Skeletal muscle satellite cell (primary cell): ENCODE measurements around the gene ERGIC1.
A peak's percentile ranks its signal among the peaks of the same experiment; 100 is the strongest.

ENCODE experiments used
- H3K27me3 ChIP-seq: 2 replicates; pipeline ENCODE4 v1.7.0; 2013; ENCODE audit warnings: low read length; ENCODE audit not compliant: control insufficient read depth, insufficient read depth
- H3K36me3 ChIP-seq: 2 replicates; pipeline ENCODE4 v1.7.0; 2013; ENCODE audit warnings: mild to moderate bottlenecking, control low read depth, low read length; ENCODE audit not compliant: insufficient read depth
- H3K4me1 ChIP-seq: 2 replicates; pipeline ENCODE4 v1.7.0; 2013; ENCODE audit warnings: low read length; ENCODE audit not compliant: control insufficient read depth, insufficient read depth
- H3K4me2 ChIP-seq: 2 replicates; pipeline ENCODE4 v1.7.0; 2013; ENCODE audit warnings: mild to moderate bottlenecking, low read length
- H3K4me3 ChIP-seq: 2 replicates; pipeline ENCODE4 v1.7.0; 2013; ENCODE audit warnings: low read length
- H3K9ac ChIP-seq: 2 replicates; pipeline ENCODE4 v1.7.0; 2013; ENCODE audit warnings: mild to moderate bottlenecking, low read depth, low read length, moderate library complexity
- H3K9me3 ChIP-seq: replicated peaks from 2 replicates; pipeline ENCODE4 v1.7.0; 2013; ENCODE audit warnings: mild to moderate bottlenecking, control low read depth, low read length

ERGIC1 gene

DNA sequence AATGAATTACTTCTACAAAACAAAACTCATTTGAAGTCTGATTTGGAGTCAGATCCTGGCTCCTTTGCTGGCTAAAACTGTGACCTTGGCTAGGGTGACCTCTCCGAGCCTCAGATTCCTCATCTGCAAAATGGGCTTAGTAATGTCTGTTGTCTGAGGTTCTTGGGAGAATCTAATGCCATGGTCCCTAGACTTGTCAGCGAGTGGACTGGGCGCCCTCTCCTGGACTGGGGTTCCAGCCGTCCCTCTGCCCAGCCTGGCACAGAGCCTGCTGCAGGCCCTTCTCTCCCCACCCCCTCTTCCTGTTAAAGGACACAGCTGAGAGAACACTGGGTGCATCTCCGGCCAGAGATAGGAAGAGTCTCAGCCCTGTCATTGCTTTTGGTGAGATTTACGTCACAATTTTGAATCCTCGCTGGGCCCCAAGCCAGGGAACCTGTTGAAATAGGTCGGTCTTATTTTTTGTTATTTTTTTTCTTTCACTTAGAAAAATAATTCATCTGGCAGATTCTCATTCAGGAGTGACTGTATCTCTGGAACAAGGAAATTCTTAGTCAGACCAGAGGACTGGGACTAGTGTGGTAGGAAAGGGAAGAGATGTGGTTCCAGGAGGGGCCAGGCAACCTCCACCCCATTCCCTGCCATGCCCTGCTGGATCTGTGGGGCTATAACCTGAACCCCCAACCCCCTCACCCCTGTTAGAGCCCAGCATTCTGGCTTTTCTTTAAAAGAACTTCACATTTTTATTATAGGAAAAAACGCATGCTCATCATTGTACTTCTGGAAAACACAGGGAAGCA lies 77.0 kb downstream of the ERGIC1 start:
- no peak overlapping the region for H3K4me3 ChIP-seq
- H3K9ac ChIP-seq, result peak overlapping the region; percentile 83
- H3K27me3 ChIP-seq, result no peaks in the 10 kb centered on the region
- peaks cover 35% of the 10 kb centered on the region for H3K36me3 ChIP-seq
- peaks cover 32% of the 10 kb centered on the region for H3K4me1 ChIP-seq
- peak overlapping the region; percentile 50 for H3K4me2 ChIP-seq
- no peaks in the 10 kb centered on the region for H3K9me3 ChIP-seq

DNA sequence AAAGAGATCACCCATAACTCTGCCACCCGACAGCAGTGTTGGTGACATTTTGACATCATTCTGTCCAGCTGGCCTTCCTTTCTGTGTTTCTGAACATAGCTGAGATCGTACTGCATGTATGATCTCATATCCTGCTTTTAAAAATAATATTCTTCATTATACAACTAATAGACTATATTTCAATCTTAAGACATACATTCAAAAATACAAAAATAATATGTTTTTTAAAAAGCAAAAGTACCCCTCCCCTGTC lies 77.5 kb downstream of the ERGIC1 start:
- Histone ChIP-seq H3K4me3 (no peak overlapping the region), H3K4me1 (peaks cover 27% of the 10 kb centered on the region), H3K27me3 (no peaks in the 10 kb centered on the region), H3K4me2 (peak overlapping the region; percentile 50), H3K9ac (peak overlapping the region; percentile 83), H3K36me3 (peaks cover 39% of the 10 kb centered on the region), H3K9me3 (no peaks in the 10 kb centered on the region)

DNA sequence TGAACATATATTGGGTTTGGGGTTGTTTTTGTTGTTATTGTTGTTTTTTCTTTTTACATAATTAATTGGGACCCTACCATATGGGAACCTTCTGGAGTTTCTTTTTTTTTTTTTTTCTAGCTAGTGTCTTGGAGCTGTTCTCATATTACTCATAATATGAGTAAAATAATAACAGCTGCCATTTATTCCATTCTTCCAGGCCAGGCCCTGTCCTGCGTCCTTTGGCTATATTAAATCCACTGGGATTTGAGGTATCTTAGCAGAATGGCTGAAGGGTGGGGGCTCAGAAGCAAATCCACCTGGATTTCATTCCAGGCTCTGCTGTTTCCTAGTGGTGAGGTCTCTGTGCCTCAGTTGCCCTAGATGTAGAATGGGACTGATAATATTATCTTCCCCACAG lies 77.9 kb downstream of the ERGIC1 start:
- peaks cover 41% of the 10 kb centered on the region for H3K36me3 ChIP-seq
- peak overlapping the region; percentile 50 for H3K4me2 ChIP-seq
- peak overlapping the region; percentile 83 for H3K9ac ChIP-seq

DNA sequence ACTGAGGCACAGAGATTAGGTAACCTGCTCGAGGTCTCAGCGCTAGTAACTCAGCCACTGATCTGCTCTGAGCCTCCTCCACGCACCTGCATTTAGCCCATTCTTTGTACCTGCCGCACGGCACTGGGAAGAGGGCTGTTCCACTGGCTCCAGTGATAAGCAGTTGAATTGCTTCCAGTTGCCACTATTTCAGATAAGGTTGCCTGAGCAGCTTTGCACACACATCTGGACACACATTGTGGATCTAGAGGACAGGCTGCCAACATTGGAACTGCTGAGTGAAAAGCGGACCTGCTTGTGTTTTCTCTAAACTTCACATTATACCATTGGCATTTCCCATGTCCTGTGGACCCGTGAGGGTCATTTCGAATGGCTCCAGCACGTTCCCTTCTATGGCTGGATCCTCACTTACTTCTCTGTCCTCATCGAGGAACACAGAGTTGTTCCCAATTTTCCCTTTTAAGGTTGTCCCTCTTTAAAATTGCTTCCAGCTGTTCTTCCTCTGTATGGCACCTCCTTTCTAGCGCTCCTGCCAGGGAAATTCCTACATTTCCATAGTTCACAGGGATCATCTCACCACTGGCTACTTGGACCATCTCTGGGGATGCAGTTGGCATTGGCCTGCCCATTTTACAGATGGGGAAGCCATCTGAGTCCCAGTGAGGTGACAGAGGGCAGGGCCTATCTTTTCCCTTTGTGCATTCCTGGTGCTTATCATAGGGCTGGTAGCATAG lies 79.2 kb downstream of the ERGIC1 start:
- Histone ChIP-seq H3K4me3 (no peak overlapping the region), H3K4me1 (peaks cover 24% of the 10 kb centered on the region), H3K36me3 (peaks cover 46% of the 10 kb centered on the region), H3K9me3 (no peaks in the 10 kb centered on the region), H3K27me3 (no peaks in the 10 kb centered on the region), H3K4me2 (no peak overlapping the region), H3K9ac (no peak overlapping the region)

More for the DNA sequence above, 77.9 kb downstream of the ERGIC1 start:
- Histone ChIP-seq H3K27me3 (no peaks in the 10 kb centered on the region), H3K4me1 (peaks cover 24% of the 10 kb centered on the region), H3K4me3 (no peak overlapping the region), H3K9me3 (no peaks in the 10 kb centered on the region)

DNA sequence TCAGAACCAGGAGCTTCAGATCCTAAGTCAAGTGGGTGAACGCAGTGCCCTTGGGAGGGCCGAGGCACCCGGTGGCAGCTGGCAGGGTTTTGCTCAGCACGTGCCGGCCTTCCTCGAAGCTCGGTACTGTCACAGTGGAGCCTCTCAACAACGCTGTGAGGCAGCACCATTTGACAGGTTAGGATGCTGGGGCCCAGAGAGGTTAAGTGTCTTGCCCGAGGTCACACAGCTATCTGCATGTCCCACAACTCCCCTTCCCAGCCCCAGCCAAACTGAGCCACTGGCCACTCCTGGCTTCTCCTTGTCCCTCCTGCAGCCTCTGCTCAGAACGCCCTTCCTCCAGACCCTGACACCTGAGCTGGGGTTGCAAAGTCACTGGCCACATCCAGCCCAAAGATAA lies 81.5 kb downstream of the ERGIC1 start:
- Histone ChIP-seq H3K4me1 (peaks cover 32% of the 10 kb centered on the region), H3K9ac (no peak overlapping the region), H3K36me3 (peaks cover 66% of the 10 kb centered on the region), H3K27me3 (no peaks in the 10 kb centered on the region), H3K9me3 (no peaks in the 10 kb centered on the region), H3K4me3 (no peak overlapping the region), H3K4me2 (no peak overlapping the region)

DNA sequence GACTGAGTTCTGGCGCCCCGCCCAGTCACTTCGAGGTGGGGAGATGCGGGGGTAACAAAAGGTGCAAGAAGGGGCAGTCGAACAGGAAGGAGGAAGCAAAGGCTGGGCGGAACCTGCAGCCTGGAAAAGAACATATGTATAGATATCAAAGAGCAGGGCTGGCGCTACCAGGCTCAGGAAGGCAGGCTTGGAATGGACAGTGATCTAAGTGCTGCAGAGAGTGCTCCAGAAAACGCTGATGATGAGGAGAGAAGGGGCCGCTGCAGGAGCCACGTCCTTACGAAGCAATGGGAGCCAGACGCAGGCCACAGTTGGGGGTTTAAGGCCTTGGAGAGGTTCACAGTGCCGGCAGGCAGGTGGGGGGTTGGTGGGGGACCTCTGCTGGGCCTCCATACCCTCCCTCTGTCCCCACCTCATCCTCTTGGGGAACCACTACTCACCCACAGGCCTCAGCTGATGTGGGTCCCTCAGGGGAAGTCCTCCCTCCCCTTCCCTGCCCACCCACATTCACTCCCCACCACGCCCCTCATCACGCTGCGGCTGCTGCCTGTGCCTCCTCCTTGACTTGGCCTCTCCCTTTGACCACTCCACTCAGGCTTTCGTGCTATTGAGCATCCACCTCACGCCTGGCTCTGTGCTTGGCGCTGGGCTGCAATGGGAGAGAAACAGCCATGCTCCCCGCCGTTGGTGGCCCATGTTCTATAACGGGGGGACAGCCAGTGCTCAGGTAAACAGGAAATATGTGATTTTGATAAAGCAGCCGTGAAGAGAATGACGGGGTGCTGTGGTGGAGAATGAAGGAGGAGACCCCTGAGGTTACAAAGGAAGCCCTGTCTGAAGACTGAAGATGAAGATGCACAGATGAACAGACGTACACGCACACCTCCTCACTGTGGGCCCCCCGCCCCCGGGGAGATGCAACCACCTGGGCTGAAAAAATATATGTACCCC lies 84.6 kb downstream of the ERGIC1 start:
- peak overlapping the region; percentile 81 for H3K9ac ChIP-seq
- H3K4me2 ChIP-seq, result no peak overlapping the region
- H3K9me3 ChIP-seq, result no peaks in the 10 kb centered on the region
- H3K4me3 ChIP-seq, result no peak overlapping the region
- H3K27me3 ChIP-seq, result no peaks in the 10 kb centered on the region
- H3K36me3 ChIP-seq, result peaks cover 73% of the 10 kb centered on the region
- H3K4me1 ChIP-seq, result peaks cover 23% of the 10 kb centered on the region

DNA sequence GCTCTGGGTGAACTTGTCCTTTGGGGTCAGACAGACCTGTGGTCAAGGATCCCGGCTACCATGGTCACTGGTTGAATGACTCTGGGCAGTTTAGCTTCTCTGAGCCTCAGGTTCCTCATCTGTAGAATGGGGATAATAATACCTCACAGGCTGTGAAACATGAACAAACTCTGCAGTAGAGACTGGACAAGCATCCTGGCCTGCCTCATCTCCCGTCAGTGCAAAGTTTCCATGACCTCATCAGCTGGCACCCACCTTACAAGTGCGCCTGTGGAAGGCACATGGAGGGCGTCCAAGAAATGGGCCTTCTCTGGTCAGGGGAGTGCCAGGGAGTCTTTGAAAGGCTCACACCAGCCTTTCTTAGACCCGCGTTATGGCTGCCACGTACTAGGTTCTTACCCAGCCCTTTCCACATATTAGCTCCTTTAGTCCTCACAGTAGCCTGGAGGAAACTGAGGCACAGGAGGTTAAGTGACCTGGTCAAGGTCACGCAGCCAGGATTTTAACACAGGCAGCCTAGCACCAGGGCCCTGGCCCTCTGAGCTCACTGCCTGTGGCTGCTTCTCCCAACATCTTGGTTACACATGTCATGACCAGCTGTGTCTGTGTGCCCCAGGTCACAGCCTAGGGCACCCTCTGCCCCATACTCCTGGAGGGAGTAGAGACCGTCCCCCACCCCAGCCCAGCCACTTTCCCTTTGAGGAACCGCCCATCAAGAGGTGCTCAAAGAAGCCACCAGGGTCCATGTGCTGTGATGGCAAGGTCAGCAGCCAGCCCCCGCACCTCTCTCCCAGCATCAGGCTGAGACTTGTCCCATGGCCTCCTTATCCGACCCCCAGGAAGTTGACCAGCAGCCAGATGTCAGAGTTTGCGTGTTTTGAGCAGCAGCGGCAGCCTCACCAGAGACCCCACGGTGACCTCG lies 85.7 kb downstream of the ERGIC1 start:
- peak overlapping the region; percentile 81 for H3K9ac ChIP-seq
- H3K4me1 ChIP-seq, result peaks cover 23% of the 10 kb centered on the region

DNA sequence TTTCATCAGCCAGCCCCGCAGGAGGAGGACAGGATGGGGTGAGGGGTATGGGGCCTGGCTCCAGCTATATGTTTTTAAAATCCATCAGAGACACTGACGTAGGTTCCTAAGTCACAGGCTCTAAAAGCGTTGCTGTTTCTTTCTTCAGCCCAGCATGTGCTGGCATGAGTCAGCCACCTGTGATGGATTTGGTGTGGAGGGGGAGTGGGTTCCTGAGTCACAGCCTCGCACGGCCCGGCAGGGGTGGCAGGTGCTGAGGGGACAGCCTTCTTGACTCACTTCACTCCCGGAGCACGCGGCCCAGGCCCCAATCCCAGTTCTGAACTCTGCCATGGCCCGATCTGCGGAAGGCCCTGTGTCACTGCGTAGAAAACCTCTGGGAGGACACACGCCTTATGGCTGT lies 86.4 kb downstream of the ERGIC1 start:
- Histone ChIP-seq H3K27me3 (no peaks in the 10 kb centered on the region), H3K9me3 (no peaks in the 10 kb centered on the region), H3K36me3 (peaks cover 57% of the 10 kb centered on the region), H3K4me1 (peaks cover 23% of the 10 kb centered on the region), H3K4me3 (no peak overlapping the region), H3K4me2 (no peak overlapping the region), H3K9ac (peak overlapping the region; percentile 81)

More for the DNA sequence above, 85.7 kb downstream of the ERGIC1 start:
- no peak overlapping the region for H3K4me3 ChIP-seq
- no peaks in the 10 kb centered on the region for H3K27me3 ChIP-seq
- H3K4me2 ChIP-seq, result no peak overlapping the region
- H3K9me3 ChIP-seq, result no peaks in the 10 kb centered on the region
- H3K36me3 ChIP-seq, result peaks cover 62% of the 10 kb centered on the region

DNA sequence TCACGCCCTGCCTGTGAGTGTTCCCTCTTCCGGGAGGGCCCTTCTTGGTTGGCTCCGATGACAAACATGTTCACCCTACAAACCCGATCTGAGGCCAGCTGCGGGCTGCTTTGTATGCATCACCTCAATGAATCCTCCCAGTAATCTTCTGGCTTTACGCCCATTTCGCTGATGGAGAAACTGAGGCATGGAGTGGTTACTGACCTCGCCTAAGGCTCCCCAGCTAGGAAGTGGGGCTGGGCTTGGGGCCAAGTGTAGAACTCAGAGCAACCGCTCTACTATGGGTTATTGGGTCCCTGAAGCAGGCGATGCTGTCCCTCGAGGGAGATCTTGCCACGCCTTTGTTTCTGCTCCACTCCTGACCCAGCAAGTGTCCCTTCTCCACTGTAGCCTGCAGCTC lies 86.9 kb downstream of the ERGIC1 start:
- Histone ChIP-seq H3K4me1 (peaks cover 23% of the 10 kb centered on the region), H3K9me3 (no peaks in the 10 kb centered on the region), H3K4me3 (no peak overlapping the region), H3K4me2 (no peak overlapping the region), H3K27me3 (no peaks in the 10 kb centered on the region), H3K9ac (peak overlapping the region; percentile 69), H3K36me3 (peaks cover 57% of the 10 kb centered on the region)

DNA sequence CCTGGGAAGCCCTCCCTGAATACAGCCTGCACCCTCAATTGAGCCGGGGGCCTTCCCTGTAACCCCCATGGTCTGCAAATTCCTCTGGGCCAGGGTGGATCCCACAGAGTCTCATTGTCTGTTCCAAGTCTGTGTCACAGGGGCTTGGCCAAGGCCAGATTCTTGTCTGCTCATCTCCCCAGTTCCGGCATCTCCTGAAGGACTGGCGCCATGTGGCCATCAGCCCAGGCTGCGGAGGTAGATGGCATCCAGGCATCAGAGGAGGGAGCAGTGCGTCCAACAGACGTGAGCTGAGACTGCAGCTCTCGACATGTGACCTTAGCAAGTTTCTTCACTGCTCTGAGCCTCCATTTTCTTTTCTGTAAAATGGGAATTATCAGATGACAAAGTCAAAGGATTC lies 87.9 kb downstream of the ERGIC1 start:
- Histone ChIP-seq H3K9me3 (no peaks in the 10 kb centered on the region), H3K36me3 (peaks cover 58% of the 10 kb centered on the region), H3K27me3 (no peaks in the 10 kb centered on the region), H3K4me3 (no peak overlapping the region), H3K4me1 (peaks cover 23% of the 10 kb centered on the region), H3K9ac (no peak overlapping the region), H3K4me2 (no peak overlapping the region)
